ENCODE data around the gene FRAT1.

Gene FRAT1

GRCh38 chr10:97331153-97331703 lies 12.2 kb downstream of the FRAT1 start:
- DNase-seq (ENCODE audit: low read depth, low spot score): no peak
- TF ChIP-seq CTCF (IDR thresholded peaks at IDR 0.05; ENCODE audit: low read depth, low read length): no peak
- H3K4me3 ChIP-seq (ENCODE audit: low read depth, low read length): no peak overlapping the region
- in situ Hi-C loops (cut with HindIII; ENCODE audit: low sequenced_read_pairs): no loop called here

- in situ Hi-C loops (cut with HindIII; ENCODE audit: low sequenced_read_pairs): no loop called here
Measured at GRCh38 chr10:97332591-97333350, 13.7 kb downstream of the FRAT1 start.

GRCh38 chr10:97333351-97333600 lies 14.2 kb downstream of the FRAT1 start:
- in situ Hi-C loops (cut with HindIII; ENCODE audit: low sequenced_read_pairs): no loop called here
- peak overlapping the region; percentile 62 for H3K4me3 ChIP-seq (ENCODE audit: low read depth, low read length)
- DNase-seq (ENCODE audit: low read depth, low spot score): peak; percentile 54
- peak; percentile 18 for TF ChIP-seq CTCF (IDR thresholded peaks at IDR 0.05; ENCODE audit: low read depth, low read length)

More at GRCh38 chr10:97332591-97333350, 13.7 kb downstream of the FRAT1 start:
- peak; percentile 52 for TF ChIP-seq CTCF (IDR thresholded peaks at IDR 0.05; ENCODE audit: low read depth, low read length)
- peak; percentile 83 for DNase-seq (ENCODE audit: low read depth, low spot score)
- peak overlapping the region; percentile 62 for H3K4me3 ChIP-seq (ENCODE audit: low read depth, low read length)

GRCh38 chr10:97333601-97334369 lies 14.7 kb downstream of the FRAT1 start:
- no peak for TF ChIP-seq CTCF (IDR thresholded peaks at IDR 0.05; ENCODE audit: low read depth, low read length)
- DNase-seq (ENCODE audit: low read depth, low spot score): peak; percentile 54
- peak overlapping the region; percentile 62 for H3K4me3 ChIP-seq (ENCODE audit: low read depth, low read length)
- in situ Hi-C loops (cut with HindIII; ENCODE audit: low sequenced_read_pairs): no loop called here

- in situ Hi-C loops (cut with HindIII; ENCODE audit: low sequenced_read_pairs): no loop called here
- DNase-seq (ENCODE audit: low read depth, low spot score): peak; percentile 94
- no peak for TF ChIP-seq CTCF (IDR thresholded peaks at IDR 0.05; ENCODE audit: low read depth, low read length)
- peak within 1 kb of the TSS; percentile 62 for H3K4me3 ChIP-seq (ENCODE audit: low read depth, low read length)
Measured at GRCh38 chr10:97334370-97335175, 15.5 kb downstream of the FRAT1 start, which contains the start of gene FRAT2. Gene FRAT2 (minus strand): TSS chr10:97334729. CDS start chr10:97334572, 157 bp downstream.

- in situ Hi-C loops (cut with HindIII; ENCODE audit: low sequenced_read_pairs): no loop called here
- no peak for TF ChIP-seq CTCF (IDR thresholded peaks at IDR 0.05; ENCODE audit: low read depth, low read length)
- no peak for DNase-seq (ENCODE audit: low read depth, low spot score)
- H3K4me3 ChIP-seq (ENCODE audit: low read depth, low read length): peak overlapping the region; percentile 62
Measured at GRCh38 chr10:97335188-97335619, 16.1 kb downstream of the FRAT1 start.
